ENCODE results near the gene MID2. TPM values are rescaled to one million over a fixed set of nuclear protein-coding genes. Genes with fewer than 3 reads are reported as not detected.
A peak's percentile ranks its signal among the peaks of the same experiment; 100 is the strongest.

Gene MID2
- total RNA-seq, 4 donors from 2014 or later: 50.7 to 61.3 (median 55.6) TPM

- intact Hi-C loops (cut with DNase I; ENCODE audit: low total_unique reads): loop anchor here (10.0 kb wide), 1 partner anchor 63 kb away; no protein-coding TSS in a partner anchor
- 80 to 88% methylated on average over 5 of the region's 5 CpGs for WGBS, 2 donors
- TF ChIP-seq CTCF (IDR thresholded peaks at IDR 0.05) (no peak), POLR2A (IDR thresholded peaks at IDR 0.05) (no peak)
- no peak overlapping the region for H3K4me3 ChIP-seq (ENCODE audit: low read depth, poor library complexity, severe bottlenecking)
- no peak for DNase-seq (ENCODE audit: low spot score in 2 of 2)
Observed at GRCh38 chrX:107857837-107858236, 32.2 kb downstream of the MID2 start.

- no peak overlapping the region for H3K4me3 ChIP-seq (ENCODE audit: low read depth, poor library complexity, severe bottlenecking)
- intact Hi-C loops (cut with DNase I; ENCODE audit: low total_unique reads): no loop called here
- WGBS, 2 donors: 78 to 99% methylated on average over 4 of the region's 4 CpGs
- no peak for DNase-seq (ENCODE audit: low spot score in 2 of 2)
- no peak for TF ChIP-seq CTCF (IDR thresholded peaks at IDR 0.05)
- no peak for TF ChIP-seq POLR2A (IDR thresholded peaks at IDR 0.05)
Observed at GRCh38 chrX:107861056-107861455, 35.4 kb downstream of the MID2 start.

- 75 to 91% methylated on average over 6 of the region's 6 CpGs for WGBS, 2 donors
Observed at GRCh38 chrX:107871136-107871535, 45.5 kb downstream of the MID2 start.

GRCh38 chrX:107878106-107878505, 52.4 kb downstream of the MID2 start:
- TF ChIP-seq CTCF (IDR thresholded peaks at IDR 0.05) (no peak), POLR2A (IDR thresholded peaks at IDR 0.05) (no peak)
- WGBS, 2 donors: 45 to 58% methylated on average over 2 to 5 of the region's 5 CpGs
- DNase-seq (ENCODE audit: low spot score in 2 of 2): no peak
- intact Hi-C loops (cut with DNase I; ENCODE audit: low total_unique reads): no loop called here
- H3K4me3 ChIP-seq (ENCODE audit: low read depth, poor library complexity, severe bottlenecking): no peak overlapping the region

More at GRCh38 chrX:107871136-107871535, 45.5 kb downstream of the MID2 start:
- no peak for TF ChIP-seq POLR2A (IDR thresholded peaks at IDR 0.05)
- TF ChIP-seq CTCF (IDR thresholded peaks at IDR 0.05): no peak
- intact Hi-C loops (cut with DNase I; ENCODE audit: low total_unique reads): no loop called here
- no peak overlapping the region for H3K4me3 ChIP-seq (ENCODE audit: low read depth, poor library complexity, severe bottlenecking)
- DNase-seq (ENCODE audit: low spot score in 2 of 2): no peak

GRCh38 chrX:107880054-107880610, 54.5 kb downstream of the MID2 start:
- DNase-seq (ENCODE audit: low spot score in 2 of 2): no peak
- 75 to 96% methylated on average over 5 of the region's 5 CpGs for WGBS, 2 donors
- TF ChIP-seq CTCF (IDR thresholded peaks at IDR 0.05): no peak
- TF ChIP-seq POLR2A (IDR thresholded peaks at IDR 0.05): no peak

GRCh38 chrX:107894038-107894437, 68.4 kb downstream of the MID2 start:
- TF ChIP-seq CTCF (IDR thresholded peaks at IDR 0.05) (no peak), POLR2A (IDR thresholded peaks at IDR 0.05) (no peak)
- 31 to 32% methylated on average over 4 of the region's 4 CpGs for WGBS, 2 donors
- intact Hi-C loops (cut with DNase I; ENCODE audit: low total_unique reads): no loop called here
- no peak overlapping the region for H3K4me3 ChIP-seq (ENCODE audit: low read depth, poor library complexity, severe bottlenecking)
- peak in 1 of 2 donors; percentile 15 for DNase-seq (ENCODE audit: low spot score in 2 of 2)

More at GRCh38 chrX:107880054-107880610, 54.5 kb downstream of the MID2 start:
- intact Hi-C loops (cut with DNase I; ENCODE audit: low total_unique reads): no loop called here
- no peak overlapping the region for H3K4me3 ChIP-seq (ENCODE audit: low read depth, poor library complexity, severe bottlenecking)

Measured in lower leg skin (tissue), 4 donors.